GM19035 (cell line): ENCODE results near the gene CMIP.

Experiments used
- ATAC-seq: cut with Tn5 transposase; IDR thresholded peaks from one replicate; pipeline ENCODE4 v1.9.1; 2021; ENCODE audit not compliant: unreplicated experiment

CMIP gene

GRCh38 chr16:81492965-81493754, 48.6 kb downstream of the CMIP start:
- ATAC-seq: no peak

GRCh38 chr16:81493755-81494433, 49.3 kb downstream of the CMIP start:
- ATAC-seq: no peak

- ATAC-seq: no peak
Observed at GRCh38 chr16:81494434-81494806, 49.8 kb downstream of the CMIP start.

- no peak for ATAC-seq
Observed at GRCh38 chr16:81494888-81495287, 50.3 kb downstream of the CMIP start.

GRCh38 chr16:81495321-81496234, 51.0 kb downstream of the CMIP start:
- ATAC-seq: no peak

GRCh38 chr16:81496321-81496720, 51.7 kb downstream of the CMIP start:
- ATAC-seq: no peak

GRCh38 chr16:81496742-81497141, 52.1 kb downstream of the CMIP start:
- ATAC-seq: no peak

GRCh38 chr16:81497690-81498089, 53.1 kb downstream of the CMIP start:
- no peak for ATAC-seq

GRCh38 chr16:81498351-81498750, 53.7 kb downstream of the CMIP start:
- no peak for ATAC-seq

- ATAC-seq: no peak
Observed at GRCh38 chr16:81499576-81500380, 55.2 kb downstream of the CMIP start.

- no peak for ATAC-seq
Observed at GRCh38 chr16:81500833-81501521, 56.4 kb downstream of the CMIP start.

- ATAC-seq: no peak
Observed at GRCh38 chr16:81502396-81503070, 57.9 kb downstream of the CMIP start.

- ATAC-seq: peak; percentile 91
Observed at GRCh38 chr16:81505011-81505661, 60.5 kb downstream of the CMIP start.

- ATAC-seq: no peak
Observed at GRCh38 chr16:81509404-81509803, 64.8 kb downstream of the CMIP start.

GRCh38 chr16:81510016-81510415, 65.4 kb downstream of the CMIP start:
- no peak for ATAC-seq

- ATAC-seq: no peak
Observed at GRCh38 chr16:81511371-81511770, 66.8 kb downstream of the CMIP start.

GRCh38 chr16:81513204-81514040, 68.8 kb downstream of the CMIP start:
- ATAC-seq: peak; percentile 34

- peak; percentile 69 for ATAC-seq
Observed at GRCh38 chr16:81514041-81514559, 69.5 kb downstream of the CMIP start.
